SW480 (cell line): ENCODE results near the gene CRYAB.
"Not testable (repeated sequence)": the region's sequence is repeated elsewhere in the genome, so short reads cannot be mapped to it uniquely, and the experiment has no call there.

ENCODE experiments used
- DNase-seq: peaks from one replicate; pipeline ENCODE4 v3.0.0-alpha.2; 2016; ENCODE audit warnings: low spot score

Gene CRYAB

GRCh38 chr11:111906680-111907079 is 4.9 kb downstream of the CRYAB start:
- no peak for DNase-seq

- no peak for DNase-seq
Measured at GRCh38 chr11:111905411-111905810, 6.2 kb downstream of the CRYAB start.

- no peak for DNase-seq
Measured at GRCh38 chr11:111886844-111887243, 24.7 kb downstream of the CRYAB start.

- no peak for DNase-seq
Measured at GRCh38 chr11:111886032-111886431, 25.5 kb downstream of the CRYAB start.

GRCh38 chr11:111885053-111885452 is 26.5 kb downstream of the CRYAB start:
- DNase-seq, result not testable (repeated sequence)

- DNase-seq, result no peak
Measured at GRCh38 chr11:111882202-111882601, 29.4 kb downstream of the CRYAB start.

GRCh38 chr11:111879637-111879960 is 32.0 kb downstream of the CRYAB start:
- no peak for DNase-seq

GRCh38 chr11:111878849-111879636 is 32.5 kb downstream of the CRYAB start, which contains the start of the genes CFAP68 and FDXACB1:
Gene CFAP68, plus strand, starts transcription at chr11:111879541. Its CDS starts 20 bp downstream, at chr11:111879561.
Gene FDXACB1, minus strand, starts transcription at chr11:111879165. Its CDS starts 33 bp downstream, at chr11:111879132.
- peak; percentile 97 for DNase-seq

- DNase-seq, result peak; percentile 56
Measured at GRCh38 chr11:111878385-111878848, 33.2 kb downstream of the CRYAB start.

- DNase-seq, result peak; percentile 8
Measured at GRCh38 chr11:111871693-111872161, 39.8 kb downstream of the CRYAB start.

- peak; percentile 85 for DNase-seq
Measured at GRCh38 chr11:111870886-111871692, 40.5 kb downstream of the CRYAB start, which contains the start of gene ALG9. Gene ALG9, minus strand, starts transcription at chr11:111871581. Its CDS starts 99 bp downstream, at chr11:111871482.

GRCh38 chr11:111870522-111870885 is 41.1 kb downstream of the CRYAB start:
- DNase-seq, result no peak

GRCh38 chr11:111870113-111870512 is 41.5 kb downstream of the CRYAB start:
- no peak for DNase-seq

- no peak for DNase-seq
Measured at GRCh38 chr11:111860257-111860656, 51.3 kb downstream of the CRYAB start.
